T-helper 2 cell treated with Interferon-gamma antibody and Interleukin-4, amounts not matched to agents 5 μg/mL and 100 μg/mL, for 36 hours (primary cell): Measurements from ENCODE around the gene FRS2.
A peak's percentile ranks its signal among the peaks of the same experiment; 100 is the strongest.

Experiments
- DNase-seq: peaks from one replicate; pipeline ENCODE4 v3.0.0; 2021; ENCODE audit warnings: low spot score
- H3K27ac Mint-ChIP-seq: one replicate; pipeline ENCODE4 v1.8.0; 2021; ENCODE audit warnings: mild to moderate bottlenecking, mixed read lengths
- H3K27me3 Mint-ChIP-seq: one replicate; pipeline ENCODE4 v1.8.0; 2021; ENCODE audit warnings: low read depth, mixed read lengths
- H3K36me3 Mint-ChIP-seq: one replicate; pipeline ENCODE4 v1.8.0; 2021; ENCODE audit warnings: low read depth, mixed read lengths
- H3K4me1 Mint-ChIP-seq: one replicate; pipeline ENCODE4 v1.8.0; 2021; ENCODE audit warnings: low read depth, mixed read lengths
- H3K4me3 Mint-ChIP-seq: one replicate; pipeline ENCODE4 v1.8.0; 2022; ENCODE audit warnings: mild to moderate bottlenecking, moderate library complexity, mixed read lengths
- H3K9me3 Mint-ChIP-seq: one replicate; pipeline ENCODE4 v1.8.0; 2021; ENCODE audit warnings: mixed read lengths

FRS2 gene

DNA sequence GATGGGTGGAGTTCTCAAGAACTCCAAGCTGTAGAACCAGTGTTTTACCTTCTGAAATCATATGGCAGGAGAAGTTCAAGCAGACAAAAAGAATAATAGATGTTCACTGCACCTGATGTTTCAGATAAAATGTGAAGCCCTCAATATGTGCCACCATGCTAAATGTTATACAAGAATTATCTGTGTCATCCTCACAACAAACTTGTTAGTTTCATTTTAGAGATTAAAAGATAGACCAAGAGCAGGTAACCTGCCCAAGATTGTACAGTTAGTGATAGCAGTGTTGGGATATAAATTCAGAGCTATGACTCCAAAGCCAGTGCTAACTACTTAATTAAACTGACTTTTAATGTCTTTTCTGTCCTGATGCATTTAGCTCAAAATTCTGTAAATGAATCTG, 44.7 kb downstream of the FRS2 start:
- no peak overlapping the region for H3K27ac Mint-ChIP-seq
- DNase-seq, result no peak
- no peaks in the 10 kb centered on the region for H3K27me3 Mint-ChIP-seq
- peaks cover 16% of the 10 kb centered on the region for H3K4me1 Mint-ChIP-seq
- H3K36me3 Mint-ChIP-seq, result peaks cover 7% of the 10 kb centered on the region
- H3K4me3 Mint-ChIP-seq, result no peak overlapping the region
- H3K9me3 Mint-ChIP-seq, result peaks cover 4% of the 10 kb centered on the region

DNA sequence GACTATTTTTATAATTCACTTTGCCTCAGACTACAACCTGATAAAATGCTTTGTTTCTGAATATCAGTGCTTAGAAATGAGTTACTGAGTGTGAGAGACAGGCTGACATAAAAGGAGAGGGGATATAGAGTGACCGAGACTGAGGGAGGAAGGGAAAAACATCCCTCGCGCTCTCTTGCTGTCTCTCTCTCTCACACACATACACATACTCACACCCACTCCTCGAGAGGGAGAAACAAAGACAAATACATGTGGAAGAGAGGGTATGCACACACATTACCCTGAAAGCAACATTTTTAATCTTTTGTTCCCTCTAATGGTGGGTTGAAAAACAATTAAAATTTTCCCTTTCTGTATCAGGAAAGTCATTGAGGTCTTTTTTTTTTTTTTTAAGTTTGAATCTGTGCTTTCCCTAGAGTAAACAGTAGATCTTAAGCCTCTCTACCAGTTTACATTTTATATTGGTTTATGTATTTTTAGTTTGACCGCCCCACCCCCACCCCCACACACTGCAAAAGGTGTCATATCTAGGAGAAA, 45.3 kb downstream of the FRS2 start:
- Mint-ChIP-seq H3K4me1 (peaks cover 16% of the 10 kb centered on the region), H3K9me3 (peaks cover 8% of the 10 kb centered on the region), H3K4me3 (no peak overlapping the region), H3K27ac (no peak overlapping the region), H3K27me3 (no peaks in the 10 kb centered on the region), H3K36me3 (peaks cover 10% of the 10 kb centered on the region)
- no peak for DNase-seq

DNA sequence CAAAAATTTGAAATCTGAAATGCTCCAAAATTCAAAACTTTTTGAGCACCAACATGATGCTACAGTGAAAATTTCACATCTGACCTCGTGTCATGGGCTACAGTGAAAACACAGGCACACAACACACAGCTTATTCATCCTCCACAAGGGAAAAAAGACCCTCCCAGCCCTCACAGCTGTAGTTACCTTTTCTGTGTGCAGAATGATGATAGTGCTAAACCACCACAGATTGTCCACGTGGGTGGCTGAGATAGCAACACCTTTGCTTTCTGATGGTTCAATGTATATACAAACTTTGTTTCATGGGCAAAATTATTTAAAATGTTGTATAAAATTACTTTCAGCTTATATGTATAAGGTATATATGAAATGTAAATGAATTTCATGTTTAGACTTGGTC, 46.8 kb downstream of the FRS2 start:
- H3K4me1 Mint-ChIP-seq, result peaks cover 19% of the 10 kb centered on the region
- H3K9me3 Mint-ChIP-seq, result peaks cover 20% of the 10 kb centered on the region

DNA sequence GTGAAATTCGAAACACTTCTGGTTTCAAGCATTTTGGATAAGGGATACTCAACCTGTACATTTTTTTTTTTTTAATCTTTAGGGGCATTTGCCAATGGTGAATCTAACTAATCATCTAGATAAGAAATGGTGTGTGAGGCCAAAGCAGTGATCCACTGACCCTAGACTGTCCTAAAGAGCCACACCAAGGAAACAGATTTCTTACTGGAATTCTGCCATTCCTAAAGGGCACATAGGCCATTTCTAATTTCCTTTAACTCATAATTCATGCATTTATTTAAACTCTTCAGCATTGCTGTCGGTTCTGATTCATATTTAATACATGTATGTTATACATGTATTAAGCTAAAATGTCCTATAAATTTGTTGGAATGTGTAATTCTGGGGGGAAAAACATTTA, 47.2 kb downstream of the FRS2 start:
- no peak overlapping the region for H3K27ac Mint-ChIP-seq
- peaks cover 24% of the 10 kb centered on the region for H3K36me3 Mint-ChIP-seq
- H3K4me3 Mint-ChIP-seq, result no peak overlapping the region
- H3K4me1 Mint-ChIP-seq, result peaks cover 17% of the 10 kb centered on the region
- no peak for DNase-seq
- no peaks in the 10 kb centered on the region for H3K27me3 Mint-ChIP-seq
- H3K9me3 Mint-ChIP-seq, result peaks cover 24% of the 10 kb centered on the region

More for the DNA sequence above, 46.8 kb downstream of the FRS2 start:
- no peaks in the 10 kb centered on the region for H3K27me3 Mint-ChIP-seq
- H3K4me3 Mint-ChIP-seq, result no peak overlapping the region
- H3K27ac Mint-ChIP-seq, result no peak overlapping the region
- peaks cover 19% of the 10 kb centered on the region for H3K36me3 Mint-ChIP-seq
- DNase-seq, result no peak

DNA sequence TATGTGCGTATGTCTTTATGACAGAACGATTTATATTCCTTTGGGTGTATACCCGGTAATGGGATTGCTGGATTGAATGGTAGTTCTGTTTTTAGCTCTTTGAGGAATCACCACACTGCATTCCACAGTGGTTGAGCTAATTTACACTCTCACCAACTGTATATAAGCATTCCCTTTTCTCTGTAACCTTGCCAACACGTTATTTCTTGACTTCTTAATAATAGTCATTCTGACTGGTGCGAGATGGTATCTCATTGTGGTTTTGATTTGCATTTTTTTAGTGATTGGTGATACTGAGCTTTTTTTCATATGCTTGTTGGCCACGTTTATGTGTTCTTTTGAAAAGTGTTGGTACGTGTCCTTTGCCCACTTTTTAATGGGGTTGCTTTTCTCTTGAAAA, 49.7 kb downstream of the FRS2 start:
- Mint-ChIP-seq H3K36me3 (peaks cover 35% of the 10 kb centered on the region), H3K9me3 (peaks cover 37% of the 10 kb centered on the region), H3K4me3 (no peak overlapping the region), H3K4me1 (peaks cover 10% of the 10 kb centered on the region), H3K27ac (no peak overlapping the region), H3K27me3 (no peaks in the 10 kb centered on the region)
- no peak for DNase-seq

DNA sequence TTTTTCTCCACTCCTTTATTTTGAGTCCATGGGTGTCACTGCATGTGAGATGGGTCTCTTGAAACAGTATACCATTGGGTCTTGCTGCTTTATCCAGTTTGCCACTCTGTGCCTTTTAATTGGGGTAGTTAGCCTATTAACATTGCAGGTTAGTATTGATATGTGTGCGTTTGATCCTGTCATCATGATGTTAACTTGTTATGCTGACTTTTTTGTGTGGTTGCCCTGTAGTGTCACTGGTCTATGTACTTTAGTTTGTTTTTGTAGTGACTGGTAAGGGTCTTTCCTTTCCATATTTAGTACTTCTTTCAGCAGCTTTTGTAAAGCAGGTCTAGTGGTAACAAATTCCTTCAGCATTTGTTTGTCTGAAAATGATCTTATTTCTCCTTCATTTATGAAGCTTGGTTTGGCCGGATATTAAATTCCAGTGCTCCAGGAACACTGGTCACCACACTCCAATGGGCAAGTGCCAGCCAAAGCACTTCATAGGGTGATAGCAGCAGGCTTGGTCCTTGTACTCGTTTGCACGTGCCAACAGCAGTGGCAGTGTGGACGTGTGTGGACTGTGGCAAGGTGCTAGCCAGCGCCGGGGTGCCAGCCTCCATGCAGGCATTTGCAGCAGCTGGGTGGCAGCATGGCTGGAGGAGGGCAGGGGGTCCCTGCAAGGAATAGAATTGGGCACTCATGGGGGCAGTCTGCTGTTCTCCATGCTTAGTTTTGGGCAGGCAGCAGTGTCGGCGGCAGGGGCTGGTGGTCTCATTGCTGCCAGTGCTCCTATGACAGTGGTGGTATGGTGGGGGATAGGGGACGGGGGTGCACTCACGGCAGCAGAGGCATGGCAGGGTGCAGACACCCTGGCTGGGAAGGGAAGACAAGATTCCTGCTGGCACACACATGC, 53.5 kb downstream of the FRS2 start:
- Mint-ChIP-seq H3K36me3 (peaks cover 33% of the 10 kb centered on the region), H3K4me3 (no peak overlapping the region), H3K9me3 (peaks cover 37% of the 10 kb centered on the region), H3K27ac (no peak overlapping the region), H3K27me3 (no peaks in the 10 kb centered on the region), H3K4me1 (peaks cover 18% of the 10 kb centered on the region)
- DNase-seq, result no peak

DNA sequence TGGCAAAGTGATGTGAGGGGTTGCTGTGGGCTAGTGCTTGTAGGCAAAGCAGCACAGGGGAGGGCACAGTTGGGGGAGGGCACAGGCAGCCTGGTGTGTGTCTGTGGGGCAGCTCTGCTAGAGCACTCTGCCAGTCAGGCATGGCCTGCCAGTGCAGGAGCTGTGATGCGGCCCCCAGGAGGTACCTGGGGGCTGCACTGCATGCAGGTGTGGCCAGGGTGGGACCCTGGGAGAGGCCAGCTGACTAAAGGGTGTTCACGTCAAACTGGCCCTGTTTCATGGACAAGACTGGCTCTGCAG, 54.1 kb downstream of the FRS2 start:
- no peak overlapping the region for H3K27ac Mint-ChIP-seq
- H3K36me3 Mint-ChIP-seq, result peaks cover 33% of the 10 kb centered on the region
- no peaks in the 10 kb centered on the region for H3K27me3 Mint-ChIP-seq
- DNase-seq, result no peak
- H3K4me1 Mint-ChIP-seq, result peaks cover 22% of the 10 kb centered on the region
- H3K4me3 Mint-ChIP-seq, result no peak overlapping the region
- H3K9me3 Mint-ChIP-seq, result peaks cover 37% of the 10 kb centered on the region

DNA sequence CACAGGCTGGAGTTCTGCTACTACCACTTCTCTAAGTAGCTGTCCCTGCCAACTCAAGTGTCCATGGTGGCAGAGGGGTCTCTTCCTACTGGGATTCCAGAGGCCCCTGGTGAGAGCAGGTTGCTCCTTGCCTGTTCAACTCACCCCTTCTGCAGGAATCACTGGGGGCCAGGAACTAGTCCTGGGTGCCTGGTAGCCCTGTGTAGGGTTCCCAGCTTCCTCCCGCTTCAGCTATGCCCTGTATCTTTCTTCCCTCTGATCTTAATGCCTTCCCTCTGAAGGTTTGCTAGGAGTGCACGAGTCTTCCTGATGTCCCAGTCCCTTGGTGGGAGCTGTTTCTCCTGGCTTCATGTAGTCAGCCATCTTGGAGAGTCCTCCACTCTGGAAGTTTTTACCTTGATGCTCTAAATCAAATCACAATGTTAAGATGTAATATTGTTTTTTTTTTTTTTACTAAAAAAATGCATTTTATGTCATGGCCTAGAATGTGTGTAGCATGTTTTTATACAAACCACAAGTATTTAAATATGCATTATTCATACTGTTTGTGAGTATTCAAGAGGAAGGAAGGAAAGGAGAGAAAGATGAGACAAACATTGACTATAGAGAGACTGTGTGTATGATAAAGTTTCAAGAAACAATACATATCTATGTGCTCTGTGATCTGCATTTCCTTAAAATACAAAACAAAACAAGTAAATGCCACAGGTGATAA, 54.7 kb downstream of the FRS2 start:
- no peaks in the 10 kb centered on the region for H3K27me3 Mint-ChIP-seq
- H3K9me3 Mint-ChIP-seq, result peaks cover 31% of the 10 kb centered on the region
- peaks cover 28% of the 10 kb centered on the region for H3K36me3 Mint-ChIP-seq
- no peak overlapping the region for H3K4me3 Mint-ChIP-seq
- no peak for DNase-seq
- no peak overlapping the region for H3K27ac Mint-ChIP-seq
- H3K4me1 Mint-ChIP-seq, result peaks cover 22% of the 10 kb centered on the region

DNA sequence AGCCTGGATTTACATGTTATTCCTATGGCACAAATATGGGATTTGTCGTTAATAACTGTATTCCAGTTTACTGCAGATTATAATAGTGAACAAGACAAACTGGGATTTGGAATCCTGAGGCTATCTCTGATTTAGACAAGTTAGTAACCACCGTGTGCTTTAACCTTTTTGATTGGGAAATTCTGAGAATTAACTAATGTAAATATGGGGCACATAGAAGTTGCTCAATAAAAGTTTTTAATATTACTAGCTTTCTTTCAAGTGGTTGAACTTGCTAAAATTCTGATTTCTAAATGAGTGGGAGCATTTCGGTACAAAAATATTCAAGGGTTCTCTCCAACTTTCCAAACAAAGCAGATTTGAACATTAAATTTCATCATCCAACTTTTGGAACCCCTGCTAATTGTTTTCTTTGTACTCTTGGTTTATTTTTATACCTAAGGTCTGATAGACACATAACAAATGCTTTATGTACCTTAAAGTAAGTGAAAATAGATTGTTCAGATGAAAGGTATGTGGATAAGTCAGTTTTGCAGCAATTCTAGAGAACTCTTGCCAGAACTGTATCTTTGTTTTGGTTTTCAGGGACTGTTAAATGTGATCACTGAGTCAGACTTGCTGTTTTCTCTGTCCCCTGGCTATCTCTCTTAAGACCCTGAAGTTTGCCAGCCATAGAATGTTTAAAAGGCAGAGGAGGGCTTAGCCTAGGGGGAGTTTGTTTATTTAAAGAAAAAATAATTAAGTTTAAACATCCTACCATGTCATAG, 57.5 kb downstream of the FRS2 start:
- H3K27ac Mint-ChIP-seq, result peak overlapping the region; percentile 29
- H3K4me3 Mint-ChIP-seq, result no peak overlapping the region
- peaks cover 19% of the 10 kb centered on the region for H3K4me1 Mint-ChIP-seq
- DNase-seq, result no peak
- H3K27me3 Mint-ChIP-seq, result no peaks in the 10 kb centered on the region
- peaks cover 10% of the 10 kb centered on the region for H3K9me3 Mint-ChIP-seq
- H3K36me3 Mint-ChIP-seq, result peaks cover 11% of the 10 kb centered on the region

DNA sequence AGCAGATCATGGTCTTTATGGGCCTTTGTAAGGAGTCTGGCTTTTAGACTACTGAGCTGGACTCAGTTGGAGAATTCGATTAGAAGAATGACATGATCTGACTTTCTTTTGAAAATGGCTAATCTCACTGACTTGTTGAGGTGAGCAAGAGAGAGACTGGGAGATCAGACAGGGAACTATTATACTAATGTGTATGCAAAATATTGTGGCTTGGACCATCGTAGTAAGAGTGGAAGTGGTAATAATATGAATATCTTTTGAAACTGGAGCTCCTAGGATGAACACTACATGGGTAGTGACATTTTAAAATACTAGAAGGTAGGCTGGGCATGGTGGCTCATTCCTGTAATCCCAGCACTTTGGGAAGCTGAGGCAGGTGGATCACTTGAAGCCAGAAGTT, 58.8 kb downstream of the FRS2 start:
- H3K36me3 Mint-ChIP-seq, result peaks cover 7% of the 10 kb centered on the region
- H3K4me3 Mint-ChIP-seq, result no peak overlapping the region
- DNase-seq, result no peak
- H3K27ac Mint-ChIP-seq, result no peak overlapping the region
- H3K9me3 Mint-ChIP-seq, result no peaks in the 10 kb centered on the region
- no peaks in the 10 kb centered on the region for H3K27me3 Mint-ChIP-seq
- H3K4me1 Mint-ChIP-seq, result peaks cover 24% of the 10 kb centered on the region

DNA sequence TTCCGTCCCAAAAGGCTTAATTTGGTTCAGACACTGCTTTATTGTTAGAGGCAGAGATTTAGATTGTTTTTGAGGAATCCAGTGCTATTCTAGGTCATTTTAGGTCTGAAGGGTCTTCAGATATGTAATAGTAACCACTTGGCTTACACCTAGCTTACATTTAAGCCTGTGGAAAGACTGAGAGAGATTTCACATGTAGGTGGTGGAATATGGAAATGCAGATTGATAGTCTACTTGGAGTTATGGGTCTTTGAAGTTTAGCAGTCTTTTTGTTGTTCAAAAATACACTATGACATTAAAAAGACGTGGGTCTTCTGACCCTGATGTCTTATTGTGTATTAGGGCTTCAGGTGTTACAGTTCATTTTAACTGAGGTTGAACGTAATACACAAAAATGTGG, 63.7 kb downstream of the FRS2 start:
- Mint-ChIP-seq H3K36me3 (peaks cover 12% of the 10 kb centered on the region), H3K4me3 (no peak overlapping the region), H3K4me1 (peaks cover 21% of the 10 kb centered on the region), H3K27me3 (no peaks in the 10 kb centered on the region), H3K27ac (peak overlapping the region; percentile 17), H3K9me3 (no peaks in the 10 kb centered on the region)
- DNase-seq, result no peak

DNA sequence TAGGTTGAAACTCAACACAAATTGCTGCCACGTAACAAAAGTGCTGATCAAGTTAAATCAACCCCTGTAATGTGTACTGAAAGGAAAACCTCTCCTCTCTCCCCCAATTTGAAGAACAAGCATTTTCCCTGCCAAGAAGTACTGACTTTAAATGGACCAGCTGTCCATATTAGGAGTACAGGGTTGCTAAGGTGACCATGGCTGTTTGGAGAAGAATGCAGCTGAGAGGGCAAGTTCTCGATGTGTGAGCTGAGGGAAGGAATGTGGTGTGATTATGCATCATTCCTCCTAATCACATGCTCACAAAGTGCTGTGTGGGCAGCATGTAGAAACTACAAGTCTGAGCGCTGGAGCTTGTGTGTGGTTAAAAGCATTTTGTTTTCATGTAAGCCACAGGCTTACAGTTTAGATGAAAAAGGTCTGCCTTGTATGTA, 64.2 kb downstream of the FRS2 start:
- peak; percentile 69 for DNase-seq
- Mint-ChIP-seq H3K36me3 (peaks cover 14% of the 10 kb centered on the region), H3K4me1 (peaks cover 19% of the 10 kb centered on the region), H3K4me3 (peak overlapping the region; percentile 48), H3K27ac (peak overlapping the region; percentile 71), H3K9me3 (no peaks in the 10 kb centered on the region), H3K27me3 (no peaks in the 10 kb centered on the region)

DNA sequence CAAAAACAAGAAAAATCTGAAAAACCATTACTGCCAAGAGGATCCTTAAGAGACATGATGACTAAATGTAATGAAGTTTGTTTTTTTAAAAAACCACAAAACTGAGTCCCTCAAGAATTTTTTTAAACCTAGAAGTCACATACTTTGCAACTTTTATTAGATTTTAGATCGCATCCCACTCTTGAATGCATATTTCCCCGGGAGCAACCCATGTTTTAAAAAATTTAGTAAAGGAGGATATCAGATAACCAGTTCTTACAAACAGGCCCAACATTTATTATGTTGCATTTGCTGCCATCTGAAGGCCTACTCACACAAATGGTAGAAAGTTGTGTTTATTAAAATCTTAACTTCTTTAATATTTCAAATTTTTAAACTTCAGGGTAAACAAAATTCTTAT, 70.8 kb downstream of the FRS2 start:
- H3K27me3 Mint-ChIP-seq, result no peaks in the 10 kb centered on the region
- H3K27ac Mint-ChIP-seq, result no peak overlapping the region

DNA sequence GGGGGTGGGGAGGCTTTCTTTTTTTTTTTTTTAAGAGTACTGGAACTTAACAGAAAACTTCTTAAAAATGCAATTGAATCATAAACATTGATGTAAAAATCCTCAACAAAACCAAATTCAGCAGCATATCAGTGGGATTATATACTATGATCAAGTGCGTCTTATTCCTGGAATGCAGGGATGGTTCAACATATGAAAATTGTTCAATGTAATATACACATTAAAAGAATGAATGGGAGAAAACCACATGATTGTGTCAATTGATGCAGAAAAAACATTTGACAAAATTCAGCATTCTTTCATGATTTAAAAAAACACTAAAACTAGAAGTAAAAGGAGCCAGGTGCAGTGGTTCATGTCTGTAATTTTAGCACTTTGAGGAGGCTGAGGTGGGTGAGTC, 73.9 kb downstream of the FRS2 start:
- H3K4me1 Mint-ChIP-seq, result peaks cover 4% of the 10 kb centered on the region
- no peak overlapping the region for H3K27ac Mint-ChIP-seq
- H3K36me3 Mint-ChIP-seq, result peaks cover 29% of the 10 kb centered on the region
- DNase-seq, result no peak
- H3K9me3 Mint-ChIP-seq, result peaks cover 21% of the 10 kb centered on the region
- H3K4me3 Mint-ChIP-seq, result no peak overlapping the region
- H3K27me3 Mint-ChIP-seq, result no peaks in the 10 kb centered on the region

More for the DNA sequence above, 70.8 kb downstream of the FRS2 start:
- no peak for DNase-seq
- H3K4me1 Mint-ChIP-seq, result peaks cover 2% of the 10 kb centered on the region
- no peak overlapping the region for H3K4me3 Mint-ChIP-seq
- peaks cover 20% of the 10 kb centered on the region for H3K9me3 Mint-ChIP-seq
- peaks cover 33% of the 10 kb centered on the region for H3K36me3 Mint-ChIP-seq
